GM12875 (cell line): ENCODE results near the gene LAMTOR5.

Experiments used
- H3K4me3 ChIP-seq: one replicate; pipeline ENCODE4 v1.5.1; 2011; ENCODE audit warnings: low read depth, low read length, control low read depth
- TF ChIP-seq, protein P1 (sequence below): IDR thresholded peaks from 2 replicates; pipeline ENCODE4 v1.5.1; 2011; ENCODE audit warnings: low read depth, mild to moderate bottlenecking, control low read depth, inconsistent platforms, low read length, moderate library complexity, borderline replicate concordance; ENCODE audit not compliant: insufficient read depth

The LAMTOR5 gene

DNA sequence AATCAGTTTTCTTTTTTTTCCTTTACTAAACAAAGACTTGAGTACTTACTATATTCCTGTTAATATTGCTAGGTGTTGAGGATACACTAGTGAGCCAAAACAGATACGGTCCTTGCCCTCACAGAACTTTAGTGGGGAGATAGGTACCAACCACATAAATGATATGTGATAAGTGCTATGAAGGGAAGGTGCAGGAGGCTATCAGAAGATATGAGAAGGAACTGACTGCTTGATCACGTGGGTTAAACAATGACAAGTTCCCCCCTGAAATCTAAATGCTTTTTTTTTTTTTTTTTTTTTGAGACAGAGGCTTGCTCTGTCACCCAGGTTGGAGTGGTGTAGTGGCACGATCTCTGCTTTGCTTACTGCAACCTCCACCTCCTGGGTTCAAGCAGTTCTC lies 43.3 kb downstream of the LAMTOR5 start:
- TF ChIP-seq, protein P1, sequence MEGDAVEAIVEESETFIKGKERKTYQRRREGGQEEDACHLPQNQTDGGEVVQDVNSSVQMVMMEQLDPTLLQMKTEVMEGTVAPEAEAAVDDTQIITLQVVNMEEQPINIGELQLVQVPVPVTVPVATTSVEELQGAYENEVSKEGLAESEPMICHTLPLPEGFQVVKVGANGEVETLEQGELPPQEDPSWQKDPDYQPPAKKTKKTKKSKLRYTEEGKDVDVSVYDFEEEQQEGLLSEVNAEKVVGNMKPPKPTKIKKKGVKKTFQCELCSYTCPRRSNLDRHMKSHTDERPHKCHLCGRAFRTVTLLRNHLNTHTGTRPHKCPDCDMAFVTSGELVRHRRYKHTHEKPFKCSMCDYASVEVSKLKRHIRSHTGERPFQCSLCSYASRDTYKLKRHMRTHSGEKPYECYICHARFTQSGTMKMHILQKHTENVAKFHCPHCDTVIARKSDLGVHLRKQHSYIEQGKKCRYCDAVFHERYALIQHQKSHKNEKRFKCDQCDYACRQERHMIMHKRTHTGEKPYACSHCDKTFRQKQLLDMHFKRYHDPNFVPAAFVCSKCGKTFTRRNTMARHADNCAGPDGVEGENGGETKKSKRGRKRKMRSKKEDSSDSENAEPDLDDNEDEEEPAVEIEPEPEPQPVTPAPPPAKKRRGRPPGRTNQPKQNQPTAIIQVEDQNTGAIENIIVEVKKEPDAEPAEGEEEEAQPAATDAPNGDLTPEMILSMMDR = no peak
- no peak overlapping the region for H3K4me3 ChIP-seq

DNA sequence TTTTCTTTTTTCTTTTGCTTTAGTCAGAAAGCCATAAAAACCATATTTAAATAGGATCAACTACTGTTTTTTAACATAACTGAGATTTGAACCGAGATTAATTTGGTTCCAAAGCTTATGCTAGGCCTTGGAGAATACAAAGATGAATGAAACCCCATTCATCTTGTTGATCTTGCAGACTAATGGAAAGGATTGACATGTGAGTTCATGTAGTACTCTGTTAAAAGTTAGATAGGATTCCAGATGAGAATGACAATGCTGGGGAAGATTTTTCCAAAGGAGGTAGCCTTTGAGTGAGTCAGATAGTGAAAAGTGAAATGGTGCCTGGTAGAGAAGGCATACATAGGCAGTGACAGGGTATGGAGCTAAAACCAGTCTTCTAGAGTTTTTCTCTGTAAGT lies 45.6 kb downstream of the LAMTOR5 start:
- no peak overlapping the region for H3K4me3 ChIP-seq
- TF ChIP-seq, protein P1 = no peak

DNA sequence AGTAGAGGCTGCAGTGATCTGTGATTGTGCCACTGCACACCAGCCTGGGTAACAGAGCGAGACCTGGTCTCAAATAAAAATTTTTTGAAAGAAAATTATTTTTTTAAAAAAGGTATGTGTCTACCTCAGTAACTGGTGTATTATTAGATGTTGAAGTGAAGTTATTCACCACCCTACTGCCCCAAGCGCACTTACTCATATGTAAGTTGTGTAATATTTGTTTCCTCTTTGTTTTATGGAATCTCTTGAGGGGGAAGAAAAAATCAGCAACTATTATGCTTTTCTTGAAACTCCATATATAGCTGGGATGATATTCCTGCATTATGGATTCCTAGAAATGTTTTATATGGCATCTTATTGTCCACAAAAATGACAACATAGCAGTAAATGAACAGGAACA lies 47.1 kb downstream of the LAMTOR5 start:
- TF ChIP-seq, protein P1 = no peak
- no peak overlapping the region for H3K4me3 ChIP-seq

DNA sequence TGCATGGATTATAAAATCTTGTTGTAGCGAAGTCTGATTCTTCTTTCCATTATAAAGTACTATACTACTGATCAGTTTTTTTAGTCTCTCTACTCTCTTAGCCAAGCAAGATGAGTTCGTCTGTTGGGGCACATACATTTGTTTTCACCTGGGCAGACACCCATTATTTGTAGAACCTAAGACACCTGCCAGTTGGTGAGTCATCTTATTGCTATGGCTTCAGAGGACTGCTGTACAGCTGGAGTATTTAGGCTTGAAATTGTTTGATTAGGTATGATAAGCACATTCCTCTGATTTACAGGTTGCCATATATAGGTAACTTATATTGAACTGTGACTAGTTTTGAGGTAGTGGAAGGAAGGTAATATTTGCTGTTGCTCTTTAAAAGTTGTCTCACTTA lies 51.1 kb downstream of the LAMTOR5 start:
- TF ChIP-seq, protein P1 = no peak
- no peak overlapping the region for H3K4me3 ChIP-seq

DNA sequence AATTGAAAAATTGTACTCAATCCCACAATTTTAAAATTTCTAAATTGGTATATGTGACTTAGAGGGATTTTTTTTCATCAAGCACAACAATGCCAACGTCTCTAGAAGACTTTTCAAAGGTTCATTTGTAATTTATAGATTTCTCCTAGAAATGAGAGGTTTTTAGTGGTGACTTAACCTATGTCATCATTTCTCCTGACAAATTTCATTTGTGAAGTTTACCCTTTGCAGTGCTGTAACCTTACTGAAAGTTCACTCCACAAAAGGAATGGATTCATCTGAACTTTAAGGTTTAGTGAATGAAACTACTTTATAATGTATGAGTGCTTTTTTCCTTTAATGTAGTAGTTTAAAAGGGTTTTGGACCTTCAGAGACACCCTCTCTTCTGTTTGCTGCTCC lies 52.2 kb downstream of the LAMTOR5 start:
- TF ChIP-seq, protein P1 = no peak
- H3K4me3 ChIP-seq = no peak overlapping the region
